Stimulated activated CD8-positive, alpha-beta memory T cell treated with anti-CD3 and anti-CD28 coated beads, Interleukin-7, amount 100 ng/mL, for 48 hours (primary cell): Measurements from ENCODE around the gene GSTM5.
"Not testable (repeated sequence)": the region's sequence is repeated elsewhere in the genome, so short reads cannot be mapped to it uniquely, and the experiment has no call there.

Experiments
- DNase-seq, 2 donors: peaks; one replicate each; pipeline ENCODE4 v3.0.0-alpha.2; 2020; ENCODE audit warnings: low read depth in 1 of 2; ENCODE audit errors: extremely low read depth in 1 of 2

GSTM5 gene

DNA sequence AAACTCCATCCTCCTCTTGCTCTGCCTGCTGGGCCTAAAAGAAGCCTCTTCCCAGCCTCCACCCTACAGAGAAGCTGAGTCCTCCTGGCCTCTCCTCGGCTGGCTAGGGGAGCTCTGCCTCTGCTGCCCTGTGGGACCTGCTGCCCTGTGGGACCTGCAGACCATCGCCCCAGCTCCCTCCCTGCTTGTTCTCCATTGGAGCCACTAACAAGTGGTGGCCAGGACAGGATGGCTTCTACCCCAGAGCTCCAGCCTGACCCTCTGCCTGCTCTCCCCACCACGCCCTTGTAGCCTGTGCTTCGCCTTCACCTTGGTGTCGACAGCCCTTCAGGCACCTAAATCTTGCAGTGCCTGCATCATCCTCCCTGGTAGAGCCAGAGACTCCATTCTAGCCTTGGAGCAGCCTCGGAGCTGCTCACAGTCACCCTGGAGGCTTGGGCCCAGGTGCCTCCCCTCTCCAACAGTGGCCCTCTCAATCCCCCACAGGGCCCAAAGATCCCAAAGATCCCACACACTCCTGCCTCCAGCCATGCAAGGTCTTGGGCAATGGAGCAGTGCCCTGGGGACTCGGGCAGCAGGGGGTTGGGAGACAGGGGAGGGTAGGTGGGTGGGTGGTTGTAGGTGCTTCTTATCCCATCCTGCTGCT lies 48.7 kb downstream of the GSTM5 start:
- DNase-seq, result no peak

- no peak for DNase-seq
These were observed 49.4 kb downstream of the GSTM5 start for GRCh38 chr1:109761227-109762038.

DNA sequence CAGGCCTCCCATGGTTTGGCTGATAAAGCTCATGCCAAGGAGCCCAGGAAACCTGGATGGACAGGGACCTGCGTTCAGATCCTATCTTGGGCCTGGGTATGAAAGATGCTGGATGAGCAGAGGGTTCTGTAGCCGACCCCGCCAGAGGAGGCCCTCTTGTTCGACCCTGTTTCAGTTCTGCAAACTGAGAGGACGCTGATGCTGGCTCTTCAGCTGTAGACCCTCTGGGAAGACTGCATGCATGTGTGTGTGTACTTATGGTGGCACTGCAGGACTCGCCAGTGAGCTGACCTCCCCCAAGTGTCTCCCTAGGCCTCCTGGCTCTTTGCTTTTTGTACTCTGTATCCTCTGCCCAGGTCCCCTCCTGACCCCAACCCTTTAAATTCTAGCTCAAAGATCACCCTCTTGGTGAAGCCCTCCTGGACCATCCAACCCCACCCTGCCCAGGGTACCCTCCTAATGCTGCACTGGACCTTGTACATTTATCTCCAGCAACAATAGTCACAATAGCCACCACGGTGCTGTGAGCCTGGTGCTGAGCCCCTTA lies 50.1 kb downstream of the GSTM5 start:
- DNase-seq, result no peak

GRCh38 chr1:109762821-109763645 lies 51.0 kb downstream of the GSTM5 start:
- no peak for DNase-seq

DNA sequence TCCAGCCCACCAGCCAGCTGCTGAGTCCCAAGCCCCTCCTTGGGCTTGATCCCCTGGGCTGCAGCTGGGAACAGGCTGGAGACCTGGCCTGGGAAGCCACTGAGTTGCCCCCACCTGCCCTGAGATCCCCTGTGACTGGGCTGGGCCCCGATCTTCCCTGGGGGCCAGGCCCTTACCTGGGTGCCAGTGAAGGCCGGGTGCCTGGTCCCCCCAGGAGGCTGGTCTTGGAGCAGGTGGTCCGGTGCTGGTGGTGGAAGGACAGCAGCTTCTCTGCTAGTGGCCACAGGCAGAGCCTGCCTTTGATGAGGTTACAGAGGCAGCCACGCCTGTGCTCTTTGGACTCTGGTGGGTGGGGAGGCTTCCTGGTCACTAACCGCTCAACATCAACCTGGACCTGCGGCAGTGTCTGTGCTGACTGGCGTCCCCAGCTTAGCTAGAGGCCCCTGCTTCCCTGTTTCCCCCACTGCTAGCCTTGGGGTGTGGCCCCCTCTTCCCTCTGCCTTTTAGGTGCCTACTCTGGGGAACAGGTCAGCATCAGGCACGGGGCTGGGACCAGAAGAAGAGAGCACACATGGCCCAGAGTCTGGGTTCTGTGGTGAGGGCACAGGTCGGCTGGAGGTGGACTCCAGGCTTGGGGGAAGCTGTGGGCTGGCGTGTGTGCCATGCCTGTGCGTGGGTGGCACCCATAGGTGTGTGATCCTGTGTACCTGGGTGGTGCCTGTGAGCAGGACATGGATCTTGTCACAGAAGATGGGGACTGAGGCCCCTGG lies 51.8 kb downstream of the GSTM5 start, which contains the start of gene EPS8L3:
Gene EPS8L3, minus strand, starts transcription at position 278 of the 770 bp plus-strand sequence. CDS start 2,174 bp downstream, outside the sequence.
- no peak for DNase-seq

DNA sequence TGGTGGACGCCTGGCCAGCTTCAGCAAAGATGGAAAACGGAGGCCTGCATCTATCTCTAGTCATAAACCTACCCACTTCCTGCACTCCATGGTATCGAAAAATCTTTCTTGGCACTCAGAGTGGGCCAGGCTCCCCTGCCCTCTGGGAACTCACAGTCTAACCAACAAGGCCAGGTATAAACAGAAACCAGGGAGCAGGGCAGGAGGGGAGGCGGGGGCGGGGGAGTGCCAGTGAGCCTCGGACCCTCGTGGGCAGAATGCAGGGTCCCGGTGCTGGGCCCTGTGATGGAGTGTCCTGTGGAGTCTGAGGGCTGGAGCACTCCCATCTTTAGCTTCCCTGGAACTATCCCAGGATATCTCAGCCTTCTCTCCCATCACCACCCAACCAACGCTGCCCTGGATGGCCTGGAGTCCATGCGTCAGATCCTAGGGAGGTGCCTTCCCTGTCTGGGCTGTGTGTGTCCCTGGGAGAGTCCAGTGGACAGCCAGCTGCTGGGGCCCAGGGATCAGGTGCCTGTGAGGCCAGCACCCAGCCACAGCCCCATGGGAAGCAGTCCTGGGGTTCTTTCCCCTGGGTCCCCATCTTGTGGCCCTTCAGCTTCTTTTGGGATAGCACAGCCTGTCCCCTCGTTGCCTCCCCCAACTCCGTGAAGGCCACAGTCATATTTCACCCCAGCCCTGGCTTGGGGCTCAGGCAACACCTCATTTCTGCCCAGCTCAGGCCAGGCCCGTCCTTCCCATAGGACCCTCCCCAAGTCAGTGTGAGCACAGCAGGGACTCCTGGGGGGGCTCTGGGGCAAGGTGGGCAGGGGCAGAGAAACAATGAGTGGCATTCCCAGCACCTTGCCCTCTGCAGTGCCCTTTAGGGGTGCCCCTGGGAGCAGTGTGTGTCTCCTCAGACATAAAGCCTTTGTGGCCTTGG lies 52.8 kb downstream of the GSTM5 start:
- no peak for DNase-seq

- no peak for DNase-seq
These were observed 53.4 kb downstream of the GSTM5 start for GRCh38 chr1:109765483-109765815.

DNA sequence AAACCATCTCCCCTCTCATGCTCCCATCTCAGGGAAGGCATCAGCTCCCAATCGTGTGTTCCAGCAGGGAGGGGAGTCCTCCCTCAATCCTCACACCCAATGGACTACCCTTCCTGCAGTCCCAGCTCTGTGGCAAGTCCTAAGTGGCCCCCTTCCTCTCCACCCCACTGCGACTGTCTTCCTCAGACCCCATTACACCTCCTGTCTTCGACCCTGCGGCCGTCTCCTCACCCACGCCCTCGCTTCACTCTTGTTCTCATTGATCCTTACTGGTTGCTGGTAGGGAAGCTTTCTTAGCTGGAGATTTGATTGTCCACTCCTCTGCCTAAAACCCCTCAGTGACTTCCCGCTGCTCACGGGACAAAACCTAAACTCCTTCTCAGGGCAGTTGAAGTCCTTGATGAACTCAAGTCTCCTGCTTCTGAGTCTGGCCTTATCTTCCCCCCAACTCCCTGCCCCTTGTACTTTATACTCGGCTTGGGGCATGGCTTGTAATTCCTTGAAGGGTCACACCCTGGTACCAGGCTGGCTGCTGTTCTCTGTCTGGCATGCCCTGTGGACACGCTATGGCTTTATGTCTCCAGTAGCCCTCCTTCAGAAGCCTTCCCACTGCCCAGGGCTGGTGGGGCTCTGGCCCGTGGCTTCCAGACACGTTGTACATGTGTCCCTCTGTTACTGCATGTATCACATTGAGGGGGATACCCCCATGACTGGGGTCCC lies 54.0 kb downstream of the GSTM5 start:
- DNase-seq, result no peak

- DNase-seq, result not testable (repeated sequence)
These were observed 55.1 kb downstream of the GSTM5 start for GRCh38 chr1:109766991-109767636.
